ENCODE measurements around the gene CBARP. TPM values are rescaled to one million over a fixed set of nuclear protein-coding genes. Genes with fewer than 3 reads are reported as not detected.
A peak's percentile ranks its signal among the peaks of the same experiment; 100 is the strongest.

The CBARP gene
- total and polyA plus RNA-seq, 2 donors = 0.43 to 0.53 TPM

- DNase-seq (ENCODE audit: extremely low spot score) = no peak
- no peaks in the 10 kb centered on the region for H3K4me1 ChIP-seq (ENCODE audit: insufficient read depth)
Observed at GRCh38 chr19:1239796-1240737, 2.3 kb upstream of the CBARP start.

GRCh38 chr19:1239420-1239795, 1.6 kb upstream of the CBARP start:
- 85% methylated on average over 11 of the region's 11 CpGs for WGBS
- no peaks in the 10 kb centered on the region for H3K4me1 ChIP-seq (ENCODE audit: insufficient read depth)
- no peak overlapping the region for H3K4me3 ChIP-seq (ENCODE audit: low read depth, low read length)
- H3K27ac ChIP-seq (ENCODE audit: low read depth) = no peak overlapping the region
- H3K36me3 ChIP-seq (ENCODE audit: insufficient read depth) = no peaks in the 10 kb centered on the region
- no peak for DNase-seq (ENCODE audit: extremely low spot score)

More at GRCh38 chr19:1239796-1240737, 2.3 kb upstream of the CBARP start:
- Histone ChIP-seq H3K27ac (ENCODE audit: low read depth) (peak overlapping the region; percentile 76), H3K36me3 (ENCODE audit: insufficient read depth) (no peaks in the 10 kb centered on the region), H3K4me3 (ENCODE audit: low read depth, low read length) (peak overlapping the region; percentile 8)
- WGBS = 10% methylated on average over 84 of the region's 84 CpGs

- 59% methylated on average over 34 of the region's 34 CpGs for WGBS
Observed at GRCh38 chr19:1238369-1239303, 831 bp upstream of the CBARP start.

GRCh38 chr19:1237027-1237659, 662 bp downstream of the CBARP start:
- peak overlapping the region; percentile 46 for H3K4me3 ChIP-seq (ENCODE audit: low read depth, low read length)
- DNase-seq (ENCODE audit: extremely low spot score) = no peak
- no peak overlapping the region for H3K27ac ChIP-seq (ENCODE audit: low read depth)
- H3K4me1 ChIP-seq (ENCODE audit: insufficient read depth) = no peaks in the 10 kb centered on the region
- H3K36me3 ChIP-seq (ENCODE audit: insufficient read depth) = no peaks in the 10 kb centered on the region
- WGBS = 1% methylated on average over 60 of the region's 60 CpGs

More at GRCh38 chr19:1238369-1239303, 831 bp upstream of the CBARP start:
- no peaks in the 10 kb centered on the region for H3K4me1 ChIP-seq (ENCODE audit: insufficient read depth)
- no peaks in the 10 kb centered on the region for H3K36me3 ChIP-seq (ENCODE audit: insufficient read depth)
- H3K4me3 ChIP-seq (ENCODE audit: low read depth, low read length) = peak overlapping the region; percentile 46
- DNase-seq (ENCODE audit: extremely low spot score) = no peak
- no peak overlapping the region for H3K27ac ChIP-seq (ENCODE audit: low read depth)

- DNase-seq (ENCODE audit: extremely low spot score) = no peak
- Histone ChIP-seq H3K27ac (ENCODE audit: low read depth) (no peak overlapping the region), H3K36me3 (ENCODE audit: insufficient read depth) (no peaks in the 10 kb centered on the region), H3K4me3 (ENCODE audit: low read depth, low read length) (peak overlapping the region; percentile 46), H3K4me1 (ENCODE audit: insufficient read depth) (no peaks in the 10 kb centered on the region)
- 11% methylated on average over 42 of the region's 42 CpGs for WGBS
Observed at GRCh38 chr19:1236576-1236975, 1.2 kb downstream of the CBARP start.

- Histone ChIP-seq H3K27ac (ENCODE audit: low read depth) (no peak overlapping the region), H3K36me3 (ENCODE audit: insufficient read depth) (no peaks in the 10 kb centered on the region), H3K4me3 (ENCODE audit: low read depth, low read length) (no peak overlapping the region), H3K4me1 (ENCODE audit: insufficient read depth) (no peaks in the 10 kb centered on the region)
- 78% methylated on average over 39 of the region's 39 CpGs for WGBS
- no peak for DNase-seq (ENCODE audit: extremely low spot score)
Observed at GRCh38 chr19:1235625-1236538, 1.9 kb downstream of the CBARP start.

GRCh38 chr19:1234955-1235380, 2.8 kb downstream of the CBARP start:
- no peaks in the 10 kb centered on the region for H3K4me1 ChIP-seq (ENCODE audit: insufficient read depth)
- no peaks in the 10 kb centered on the region for H3K36me3 ChIP-seq (ENCODE audit: insufficient read depth)
- no peak overlapping the region for H3K27ac ChIP-seq (ENCODE audit: low read depth)
- H3K4me3 ChIP-seq (ENCODE audit: low read depth, low read length) = no peak overlapping the region
- no peak for DNase-seq (ENCODE audit: extremely low spot score)
- 94% methylated on average over 43 of the region's 43 CpGs for WGBS

- 94% methylated on average over 45 of the region's 45 CpGs for WGBS
- H3K27ac ChIP-seq (ENCODE audit: low read depth) = no peak overlapping the region
- no peaks in the 10 kb centered on the region for H3K4me1 ChIP-seq (ENCODE audit: insufficient read depth)
- H3K4me3 ChIP-seq (ENCODE audit: low read depth, low read length) = no peak overlapping the region
- H3K36me3 ChIP-seq (ENCODE audit: insufficient read depth) = no peaks in the 10 kb centered on the region
- no peak for DNase-seq (ENCODE audit: extremely low spot score)
Observed at GRCh38 chr19:1234051-1234954, 3.5 kb downstream of the CBARP start.

GRCh38 chr19:1233115-1233667, 4.6 kb downstream of the CBARP start:
- WGBS = 86% methylated on average over 24 of the region's 24 CpGs

GRCh38 chr19:1232652-1233072, 5.1 kb downstream of the CBARP start:
- no peak for DNase-seq (ENCODE audit: extremely low spot score)
- H3K36me3 ChIP-seq (ENCODE audit: insufficient read depth) = peaks cover 3% of the 10 kb centered on the region
- no peaks in the 10 kb centered on the region for H3K4me1 ChIP-seq (ENCODE audit: insufficient read depth)
- WGBS = 32% methylated on average over 15 of the region's 15 CpGs
- no peak overlapping the region for H3K27ac ChIP-seq (ENCODE audit: low read depth)
- H3K4me3 ChIP-seq (ENCODE audit: low read depth, low read length) = no peak overlapping the region

More at GRCh38 chr19:1233115-1233667, 4.6 kb downstream of the CBARP start:
- Histone ChIP-seq H3K4me1 (ENCODE audit: insufficient read depth) (no peaks in the 10 kb centered on the region), H3K27ac (ENCODE audit: low read depth) (no peak overlapping the region), H3K4me3 (ENCODE audit: low read depth, low read length) (no peak overlapping the region), H3K36me3 (ENCODE audit: insufficient read depth) (no peaks in the 10 kb centered on the region)
- DNase-seq (ENCODE audit: extremely low spot score) = no peak

GRCh38 chr19:1231729-1232637, 5.8 kb downstream of the CBARP start:
- Histone ChIP-seq H3K4me3 (ENCODE audit: low read depth, low read length) (no peak overlapping the region), H3K27ac (ENCODE audit: low read depth) (no peak overlapping the region), H3K4me1 (ENCODE audit: insufficient read depth) (no peaks in the 10 kb centered on the region), H3K36me3 (ENCODE audit: insufficient read depth) (peaks cover 4% of the 10 kb centered on the region)
- no peak for DNase-seq (ENCODE audit: extremely low spot score)
- 75% methylated on average over 15 of the region's 15 CpGs for WGBS

Data from urinary bladder (tissue), 4 donors.